ENCODE measurements around the gene RPS17.

Gene RPS17

DNA sequence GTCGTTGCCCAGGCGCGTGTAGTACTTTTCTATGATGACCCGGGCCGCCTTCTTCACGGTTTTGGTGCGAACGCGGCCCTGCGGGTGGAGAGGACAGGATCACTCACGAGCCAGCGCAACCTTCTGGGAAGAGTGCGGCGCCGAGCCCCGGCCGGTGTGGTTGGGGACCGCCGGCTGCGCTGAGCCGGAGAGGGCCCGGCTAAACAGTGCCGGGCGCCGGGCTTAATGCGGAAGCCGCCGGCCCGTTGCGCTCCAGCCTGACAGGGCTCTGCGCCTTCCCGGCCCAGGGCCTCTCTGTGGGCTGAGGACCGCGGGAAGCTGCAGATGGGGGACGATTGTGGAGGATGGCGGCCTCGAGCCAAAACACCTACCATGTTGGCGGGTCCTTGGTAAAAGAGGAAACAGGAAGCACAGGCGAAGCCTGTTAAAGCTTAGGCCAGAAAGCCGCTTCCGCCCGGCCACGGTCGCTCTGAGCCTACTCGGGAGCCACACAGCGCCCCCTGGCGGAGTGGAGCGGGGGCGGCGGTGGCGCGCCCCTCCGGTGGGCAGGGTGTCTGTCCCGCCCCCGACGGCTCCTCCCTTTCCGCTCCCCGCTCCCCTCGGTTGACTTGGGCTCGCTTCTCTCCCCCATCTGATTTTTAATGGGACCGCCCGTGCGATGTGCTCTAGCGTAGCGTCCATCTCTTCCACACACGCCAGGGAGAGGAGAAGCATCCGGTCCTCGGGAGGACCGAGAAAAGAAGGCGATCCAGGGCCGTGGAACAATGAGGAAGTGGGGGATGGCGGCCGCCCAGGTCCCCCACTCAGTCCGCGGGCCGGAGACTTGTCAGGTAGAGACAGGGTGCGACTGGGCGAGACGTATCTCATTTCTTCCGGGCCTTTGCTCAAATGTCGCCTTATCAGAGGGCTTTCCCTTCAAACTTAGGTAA lies at the start of gene RPS17:
Gene RPS17 (minus strand): TSS at position 403 of the 929 bp plus-strand sequence. CDS start 29 bp downstream, at position 374.
- DNase-seq (ENCODE audit: low read depth), result peak; percentile 100

DNA sequence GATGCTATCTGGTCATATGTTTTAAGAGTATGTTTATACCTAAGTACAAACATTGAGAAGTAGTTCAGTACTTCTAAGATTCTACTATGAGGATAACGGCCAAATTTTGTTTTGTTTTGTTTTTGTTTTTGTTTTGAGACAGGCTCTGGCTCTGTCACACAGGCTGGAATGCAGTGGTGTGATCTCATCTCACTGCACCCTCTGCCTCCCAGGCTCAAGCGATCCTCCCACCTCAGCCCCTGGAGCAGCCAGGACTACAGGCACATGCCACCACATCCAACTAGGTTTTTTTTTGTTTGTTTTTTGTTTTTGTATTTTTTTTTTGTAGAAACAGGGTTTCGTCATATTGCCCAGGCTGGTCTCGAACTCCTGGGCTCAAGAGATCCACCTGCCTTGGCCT lies 47.5 kb upstream of the RPS17 start:
- DNase-seq (ENCODE audit: low read depth), result no peak

DNA sequence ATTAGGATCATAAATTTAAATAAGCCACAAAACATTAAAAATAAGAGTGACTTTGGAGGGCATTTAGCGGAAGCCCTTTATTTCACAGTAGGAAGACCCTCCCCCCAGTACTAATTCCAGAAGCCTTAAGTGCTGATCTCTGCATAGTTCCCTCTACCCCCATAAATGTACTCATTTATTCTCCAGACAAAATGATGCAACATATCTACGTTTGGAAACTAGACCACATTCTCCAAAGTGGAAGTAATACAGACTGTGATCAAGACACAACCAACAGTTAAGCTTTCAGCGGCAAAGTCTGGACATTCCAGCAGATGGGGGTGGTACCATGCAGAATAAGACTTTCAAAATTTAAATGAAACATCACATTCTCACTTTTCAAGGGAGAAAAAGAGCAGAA lies 44.8 kb upstream of the RPS17 start:
- DNase-seq (ENCODE audit: low read depth), result no peak

DNA sequence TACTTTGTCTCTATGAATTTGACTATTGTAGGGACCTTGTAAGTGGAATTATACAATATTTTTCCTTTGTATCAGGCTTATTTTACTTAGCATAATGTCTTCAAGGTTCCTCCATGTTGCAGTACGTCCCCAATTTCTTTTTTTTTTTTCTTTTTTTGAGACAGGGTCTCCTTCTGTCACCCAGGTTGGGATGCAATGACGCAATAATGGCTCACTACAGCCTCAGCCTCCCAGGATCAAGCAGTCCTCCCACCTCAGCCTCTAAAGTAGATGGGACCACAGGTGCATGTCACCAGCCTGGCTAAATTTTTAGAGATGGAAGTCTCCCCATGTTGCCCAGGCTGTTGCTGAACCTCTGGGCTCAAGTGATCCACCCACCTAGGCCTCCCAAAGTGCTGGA lies 40.5 kb upstream of the RPS17 start:
- DNase-seq (ENCODE audit: low read depth), result no peak

DNA sequence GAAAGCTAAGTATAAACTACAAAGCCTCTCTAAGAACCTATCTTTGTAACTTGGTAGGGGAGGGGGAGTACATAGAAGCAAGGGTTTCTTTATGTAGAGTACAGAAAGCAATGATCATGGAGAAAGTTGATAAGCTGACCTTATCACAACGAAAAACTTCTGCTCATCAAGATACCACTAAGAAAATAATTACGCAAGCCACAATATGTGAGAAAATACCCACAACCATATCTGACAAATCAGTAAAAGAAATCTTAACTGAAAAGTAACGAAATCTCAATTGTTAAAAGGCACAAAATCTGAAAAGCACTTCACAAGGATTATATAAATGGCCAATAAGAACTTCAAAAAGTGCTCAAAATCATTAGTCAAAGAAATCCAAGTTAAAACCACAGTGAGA lies 35.1 kb upstream of the RPS17 start:
- DNase-seq (ENCODE audit: low read depth), result no peak

DNA sequence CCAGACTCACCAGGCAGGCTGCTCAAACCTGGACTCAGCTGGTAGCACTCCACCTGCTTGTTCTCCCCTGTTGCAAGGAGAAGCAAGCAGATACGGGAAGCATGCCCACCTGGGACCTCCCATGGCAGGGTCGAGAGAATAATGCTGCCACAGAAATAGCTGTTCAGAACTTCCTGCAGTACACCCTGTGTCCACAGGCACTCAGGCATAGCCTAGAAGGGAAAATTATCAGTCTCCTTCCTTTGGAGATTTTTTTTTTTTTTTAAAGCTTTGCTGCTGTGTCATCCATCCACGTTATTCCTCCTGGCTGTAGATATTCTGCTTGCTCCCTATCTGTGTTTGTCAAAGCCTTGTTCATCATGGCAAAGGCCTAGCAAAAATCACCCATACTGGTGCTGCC lies 32.7 kb upstream of the RPS17 start:
- DNase-seq (ENCODE audit: low read depth), result no peak

DNA sequence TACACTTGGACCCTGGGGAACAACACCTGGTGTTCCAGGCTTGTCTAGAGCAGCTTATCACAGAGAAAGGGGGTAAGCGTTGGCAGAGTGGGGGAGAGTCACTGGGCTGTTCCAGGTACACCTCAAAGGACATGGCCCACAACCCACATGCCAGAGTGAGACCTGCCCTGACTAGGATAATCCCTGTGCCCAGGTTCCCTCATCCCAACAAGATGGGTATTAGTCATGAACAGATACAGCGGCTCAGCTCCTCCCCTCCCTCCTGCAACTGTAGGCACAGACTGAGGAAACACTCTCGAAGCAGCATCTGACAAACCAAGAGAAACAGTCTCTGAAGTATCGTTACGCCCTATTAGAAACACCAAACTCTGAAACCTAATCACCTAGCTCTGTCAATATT lies 32.1 kb upstream of the RPS17 start:
- DNase-seq (ENCODE audit: low read depth), result no peak

DNA sequence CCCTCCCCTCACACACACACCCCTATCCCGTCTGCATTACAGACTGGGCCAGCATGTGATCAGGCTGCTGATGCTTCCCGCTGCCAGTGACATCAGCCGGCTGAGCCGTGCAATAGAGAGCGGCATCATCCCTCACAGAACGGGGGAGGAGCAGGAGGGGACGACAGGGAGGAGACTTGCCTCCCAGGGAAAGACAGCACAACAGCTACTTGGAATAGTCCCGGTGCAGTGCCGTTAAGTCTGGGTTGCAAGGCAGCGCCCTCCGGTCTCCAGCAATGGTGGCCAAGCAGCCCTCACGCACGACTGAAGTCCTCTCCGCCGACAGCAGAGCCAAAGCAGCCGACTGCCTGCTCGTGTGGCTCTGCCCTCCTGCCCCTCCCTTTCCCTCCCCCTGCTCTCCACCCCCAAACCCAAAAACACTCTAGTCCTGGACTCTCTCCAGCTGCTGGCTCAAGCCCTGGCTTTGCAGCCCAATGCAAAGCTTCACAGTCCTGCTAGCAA lies 31.5 kb upstream of the RPS17 start:
- DNase-seq (ENCODE audit: low read depth), result no peak

DNA sequence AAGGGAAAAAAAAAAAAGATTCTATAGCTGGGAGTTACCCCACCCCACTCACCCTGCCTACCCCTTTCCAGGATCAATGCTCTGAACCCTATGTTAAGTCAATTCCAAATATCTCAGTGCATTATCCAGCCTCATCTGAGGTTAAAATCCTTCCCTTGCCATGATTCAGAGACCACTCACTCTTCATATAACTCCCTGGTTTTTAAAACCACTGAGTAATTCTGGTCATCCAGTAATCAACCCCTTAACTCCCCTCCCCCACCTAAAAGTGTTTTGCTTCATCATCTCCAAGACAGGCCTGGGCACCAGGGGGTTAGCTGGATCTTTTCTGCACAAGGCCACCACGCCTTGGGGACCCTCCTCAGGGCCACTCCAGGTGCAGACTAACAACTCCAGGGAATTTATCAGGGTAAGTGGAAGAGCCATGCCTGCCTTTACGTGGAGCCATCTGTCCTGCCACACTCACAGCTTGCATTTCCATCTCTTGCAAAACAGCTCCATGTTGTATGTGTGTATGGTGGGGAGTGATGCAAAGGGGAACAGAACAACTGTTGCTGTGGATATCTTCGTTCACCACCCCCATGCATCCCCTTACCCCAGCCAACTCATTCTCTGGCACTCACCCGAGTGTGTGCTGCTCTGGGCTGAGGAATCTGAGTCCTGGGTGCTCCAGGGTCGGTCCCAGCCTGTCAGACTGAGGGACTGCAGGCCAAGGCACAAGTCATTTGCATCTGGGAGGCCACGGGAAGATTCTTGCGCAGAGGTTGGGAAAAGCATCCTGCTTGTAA lies 30.7 kb upstream of the RPS17 start:
- no peak for DNase-seq (ENCODE audit: low read depth)

DNA sequence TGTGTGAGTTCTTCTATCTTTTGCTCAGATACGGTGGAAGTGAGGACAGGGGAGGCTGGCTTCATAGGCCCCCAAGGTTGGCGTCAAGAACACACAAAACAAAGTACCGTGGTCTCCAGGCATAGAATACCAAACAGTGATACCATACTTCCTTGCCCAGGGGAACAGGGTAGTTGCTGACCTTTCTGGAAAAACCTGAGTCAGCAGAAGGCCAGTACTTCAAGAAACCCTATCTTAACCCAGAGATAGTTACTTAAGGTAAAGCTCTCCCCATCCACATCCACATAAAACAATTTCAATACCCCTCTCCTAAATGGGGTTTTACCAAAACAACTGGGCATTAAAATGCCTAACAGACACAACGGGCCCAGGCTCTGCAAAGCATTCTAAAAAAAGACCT lies 29.6 kb upstream of the RPS17 start:
- DNase-seq (ENCODE audit: low read depth), result no peak

DNA sequence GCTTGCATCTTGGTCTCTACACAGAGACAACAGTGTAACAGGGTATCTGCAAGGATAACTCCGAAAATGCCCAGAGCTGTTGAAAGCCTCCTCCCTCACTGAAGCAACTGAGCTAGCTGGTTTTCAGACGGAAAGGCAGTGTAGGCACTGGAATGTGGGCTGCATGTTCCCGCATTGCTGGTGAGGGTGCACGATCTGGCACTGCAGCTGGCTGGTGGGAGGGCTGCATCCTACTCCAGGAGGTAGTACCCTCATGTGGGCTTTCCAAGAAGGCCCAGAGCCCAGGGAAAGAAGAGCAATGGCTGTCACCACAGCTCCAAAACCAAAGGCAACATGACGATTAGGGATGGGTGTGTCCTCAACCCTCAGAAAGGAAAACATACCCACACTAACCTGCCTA lies 28.7 kb upstream of the RPS17 start:
- DNase-seq (ENCODE audit: low read depth), result no peak

DNA sequence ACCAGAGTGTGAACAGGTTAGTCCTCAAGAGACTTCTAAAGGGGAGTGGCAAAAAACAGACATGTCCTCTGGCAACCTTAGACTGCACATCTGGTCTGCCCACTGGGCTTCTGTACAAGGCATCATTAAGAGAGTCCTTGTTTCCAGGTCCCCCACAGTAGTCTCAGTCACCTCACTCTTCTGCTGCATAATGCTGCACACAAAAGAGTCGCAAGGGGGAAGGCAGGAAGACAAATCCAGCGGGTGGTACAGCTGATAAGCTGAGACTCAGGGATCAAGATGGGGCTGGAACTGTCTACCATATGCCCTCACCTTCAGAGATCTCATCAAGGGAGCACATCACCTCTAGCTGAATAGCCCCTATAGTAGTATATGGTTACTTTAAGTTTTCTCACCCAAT lies 27.4 kb upstream of the RPS17 start:
- DNase-seq (ENCODE audit: low read depth), result no peak

DNA sequence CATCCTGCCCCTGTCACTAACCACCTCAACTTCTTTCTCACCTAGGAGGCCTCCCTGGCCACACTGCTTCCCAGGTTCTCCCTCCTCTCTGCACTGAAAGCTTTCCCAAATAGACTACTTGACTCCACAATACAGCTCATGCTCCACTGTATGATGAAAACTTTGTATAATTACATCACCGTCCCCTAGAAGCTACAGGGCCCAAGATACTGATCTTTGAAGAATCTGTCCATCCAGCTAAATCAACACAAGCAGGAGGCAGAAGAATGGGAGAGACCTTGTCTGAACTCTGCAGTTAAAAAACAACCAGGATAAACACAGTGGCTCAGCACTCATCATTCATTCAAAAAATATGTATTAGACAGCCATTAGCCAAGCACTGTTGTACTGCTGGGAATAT lies 26.4 kb upstream of the RPS17 start:
- DNase-seq (ENCODE audit: low read depth), result no peak

DNA sequence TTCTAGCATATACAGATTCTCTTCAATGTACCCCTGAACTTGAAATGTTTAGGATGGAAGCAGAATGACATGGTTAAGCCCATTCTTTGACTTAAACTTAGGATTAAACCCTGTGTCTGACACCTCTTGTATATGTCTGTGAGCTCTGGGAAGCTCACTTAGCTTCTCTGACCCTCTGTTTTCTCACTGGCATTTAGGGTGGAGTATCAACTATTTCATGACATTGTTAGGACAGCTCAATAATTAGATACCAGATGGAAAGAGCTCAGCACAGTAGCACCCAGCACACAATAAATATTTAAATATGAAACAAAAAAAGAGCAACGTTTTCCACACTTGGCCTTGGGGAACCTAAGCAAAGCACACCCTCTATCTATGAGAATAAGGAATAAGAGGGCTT lies 18.2 kb upstream of the RPS17 start:
- no peak for DNase-seq (ENCODE audit: low read depth)

DNA sequence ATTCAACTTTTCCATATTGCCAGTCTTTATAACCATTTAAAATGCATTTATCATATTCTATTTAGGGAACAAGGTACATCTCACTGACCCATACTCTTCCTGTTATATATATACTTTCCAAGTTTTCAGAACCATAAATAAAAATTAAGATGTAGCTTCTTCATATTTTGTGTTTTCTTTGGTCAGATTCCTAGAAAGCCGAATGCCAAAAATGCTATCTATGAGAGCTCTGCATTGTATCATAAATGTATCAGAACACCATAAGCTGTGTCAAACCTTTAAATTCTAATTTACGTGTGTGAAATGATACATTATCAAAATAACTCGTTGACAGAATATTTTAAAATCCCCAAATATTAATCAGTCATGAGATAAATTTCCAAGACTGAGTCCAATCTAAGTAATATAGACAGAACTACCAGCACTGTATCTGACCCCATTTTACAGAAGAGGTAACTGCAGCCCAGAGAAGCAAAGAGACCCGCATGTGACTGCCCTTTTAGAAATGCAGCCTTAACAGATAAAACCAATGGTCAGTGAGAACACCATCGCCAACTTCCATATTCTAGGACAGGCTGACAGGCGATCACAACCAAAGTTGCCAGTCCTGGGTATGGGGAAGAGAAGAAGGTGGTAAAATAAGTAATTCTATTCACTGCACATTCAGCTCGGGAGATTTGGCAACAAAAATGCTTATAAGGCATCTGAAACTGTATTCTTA lies 16.2 kb upstream of the RPS17 start:
- no peak for DNase-seq (ENCODE audit: low read depth)

DNA sequence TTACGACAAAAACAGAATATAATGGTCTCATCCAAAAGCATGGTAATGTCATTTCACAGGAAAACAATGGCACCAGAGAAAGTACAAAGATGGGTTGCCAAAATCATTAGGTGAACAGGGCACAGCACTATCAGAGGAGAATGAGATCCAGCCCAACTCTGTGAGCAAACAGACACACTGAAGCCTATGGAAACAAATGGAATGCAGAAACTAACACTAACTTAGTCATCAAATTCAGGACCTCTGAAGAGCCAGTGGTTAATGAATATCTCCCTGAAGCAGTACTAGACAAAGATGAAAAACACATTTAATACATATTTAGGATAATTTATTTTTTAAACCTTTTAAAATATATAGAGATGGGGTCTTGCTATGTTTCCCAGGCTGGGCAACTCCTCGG lies 14.6 kb upstream of the RPS17 start:
- DNase-seq (ENCODE audit: low read depth), result no peak

DNA sequence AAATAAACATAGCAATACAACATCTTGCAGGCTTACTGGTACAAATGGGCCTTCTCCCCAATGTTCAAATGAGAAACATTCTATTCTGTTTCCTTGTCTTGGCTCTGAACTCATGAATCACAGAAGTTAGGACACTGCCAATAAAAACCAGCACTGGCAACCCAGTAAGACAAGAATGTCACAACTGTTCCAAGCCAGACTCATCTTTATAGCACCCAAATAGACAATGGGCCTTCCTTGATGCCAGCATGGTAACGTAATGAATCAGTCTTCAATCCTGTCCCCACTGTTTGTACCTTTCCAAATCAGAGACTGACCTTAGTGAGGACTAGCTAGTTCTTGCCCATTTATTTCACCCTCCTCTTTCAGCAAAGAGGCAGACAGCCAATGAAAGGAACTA lies 14.1 kb upstream of the RPS17 start:
- no peak for DNase-seq (ENCODE audit: low read depth)

DNA sequence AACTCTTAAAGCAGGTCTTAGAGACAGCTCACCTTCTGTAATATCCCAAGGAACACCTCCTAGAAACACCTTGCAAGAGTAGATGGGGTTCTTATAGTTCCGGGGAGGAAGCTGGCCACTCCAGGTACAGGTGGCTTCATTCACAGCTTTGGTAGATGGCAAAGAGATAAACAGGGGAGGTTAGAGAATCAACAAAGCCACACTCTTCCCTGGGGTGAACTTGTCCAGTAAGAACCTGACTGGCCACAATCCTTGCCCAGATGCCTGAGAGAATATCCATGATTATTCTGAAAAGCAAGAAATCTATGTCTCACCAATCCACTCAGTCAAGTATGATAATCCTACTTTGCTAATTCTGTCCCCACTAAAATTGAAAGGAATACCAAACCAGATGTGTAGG lies 13.6 kb upstream of the RPS17 start:
- DNase-seq (ENCODE audit: low read depth), result no peak

DNA sequence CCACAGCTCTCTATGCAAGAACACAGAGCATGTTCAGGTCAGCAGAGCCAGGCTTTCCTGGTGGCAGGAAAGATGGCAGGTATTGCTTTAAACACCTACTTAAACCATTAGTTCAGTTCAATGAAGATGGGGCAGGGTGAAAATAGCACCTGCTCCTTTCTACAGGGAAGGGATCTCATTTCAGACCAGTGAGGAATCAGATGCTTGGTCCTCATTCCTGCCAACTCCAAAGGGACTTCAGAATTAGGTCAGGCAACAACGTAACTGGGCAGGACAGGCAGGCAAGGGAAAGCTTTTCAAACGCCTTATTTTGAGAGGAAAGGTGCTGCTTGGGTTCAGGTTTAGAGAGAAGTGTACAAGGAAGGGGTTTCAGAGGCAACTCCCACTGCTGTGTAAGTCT lies 12.6 kb upstream of the RPS17 start:
- no peak for DNase-seq (ENCODE audit: low read depth)

DNA sequence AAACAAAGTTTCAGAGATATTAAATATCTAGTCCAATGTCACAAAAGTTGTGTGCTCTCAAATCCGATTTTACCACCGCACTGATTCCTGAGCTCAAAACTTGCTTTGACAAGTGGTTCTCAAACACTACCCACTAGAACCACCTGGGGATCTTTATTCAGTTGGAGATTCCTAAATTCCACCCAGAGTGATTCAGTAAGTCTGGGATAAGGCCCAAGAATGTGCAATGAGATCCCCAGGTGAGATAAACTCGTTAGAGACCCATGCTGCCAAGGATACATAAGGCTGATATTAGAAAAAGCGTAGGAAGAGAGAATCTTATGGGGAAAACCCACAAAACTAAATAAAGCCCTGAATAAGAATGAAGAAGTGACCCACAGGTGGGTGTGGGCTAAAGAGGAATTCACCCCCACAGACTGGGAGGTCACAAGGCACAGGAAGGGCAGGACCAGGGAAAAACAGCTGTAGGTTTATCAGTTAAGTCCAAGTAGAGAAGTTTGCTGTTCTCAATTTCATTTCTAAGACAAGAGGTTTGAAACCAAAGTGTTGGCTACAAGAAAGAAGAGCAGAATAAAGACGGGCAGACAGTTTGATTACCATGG lies 11.5 kb upstream of the RPS17 start:
- no peak for DNase-seq (ENCODE audit: low read depth)

DNA sequence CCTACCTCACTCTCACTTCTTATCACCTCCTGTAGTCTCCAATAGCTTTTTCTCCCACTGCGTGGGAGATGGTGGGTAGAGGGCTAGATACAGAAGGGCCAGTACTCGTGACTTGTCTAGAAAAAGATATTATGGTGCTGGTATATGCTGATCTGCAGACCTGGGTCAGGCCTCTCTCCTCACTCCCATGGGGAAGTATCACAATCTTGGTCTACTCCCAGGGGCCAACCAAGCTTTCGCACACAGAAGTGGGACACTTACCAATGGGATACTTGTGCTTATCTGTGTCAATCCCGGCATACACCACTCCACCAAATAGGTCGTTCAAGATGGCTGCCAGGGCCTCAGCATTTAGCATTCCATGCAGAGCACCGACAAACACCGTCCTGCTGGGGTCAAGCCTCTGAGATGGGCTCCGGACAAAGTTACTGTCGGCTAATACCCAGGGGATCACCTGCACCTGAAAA lies 9.0 kb upstream of the RPS17 start:
- no peak for DNase-seq (ENCODE audit: low read depth)

DNA sequence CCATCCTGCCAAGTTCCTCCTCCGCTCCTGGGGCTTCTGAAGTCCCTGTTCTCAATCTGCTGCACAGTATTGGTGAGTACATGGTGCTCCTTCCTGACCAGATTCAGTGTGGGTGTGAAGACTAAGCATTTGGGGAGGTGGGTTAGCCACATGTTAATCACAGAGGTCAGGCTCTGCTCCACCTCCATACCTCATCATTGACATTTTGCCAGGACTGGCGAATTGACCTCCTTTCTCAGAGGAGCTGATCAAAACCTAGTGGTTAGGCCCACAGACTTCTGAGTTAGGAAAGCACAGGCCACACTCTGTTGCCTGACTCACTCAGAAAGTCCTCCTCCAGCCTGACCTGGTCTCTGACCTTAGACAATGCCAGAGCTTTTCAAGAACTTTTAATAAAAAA lies 8.4 kb upstream of the RPS17 start:
- no peak for DNase-seq (ENCODE audit: low read depth)

Measured in activated T-cell treated with anti-CD3 and anti-CD28 coated beads for 48 hours (primary cell).